Pancreas (tissue), 10 donors: Measurements from ENCODE around the gene DGKQ. TPM values are rescaled to one million over a fixed set of nuclear protein-coding genes. Genes with fewer than 3 reads are reported as not detected.
"Not testable (repeated sequence)": the region's sequence is repeated elsewhere in the genome, so short reads cannot be mapped to it uniquely, and the experiment has no call there.

Experiments
- ATAC-seq, 4 donors: fragments of 200-7000 bp; cut with Tn5 transposase; one replicate each; pipeline versions ENCODE4 v1.8.0 to v1.9.1; 2020; ENCODE audit warnings: mild to moderate bottlenecking in 4 of 4, moderate library complexity in 4 of 4
- DNase-seq, 6 donors: peaks; one replicate each; pipeline ENCODE4 v3.0.0-alpha.2; 2020
- FAIRE-seq: peaks from 2 replicates; lab custom pipeline; 2012; peaks lifted over from hg19 to GRCh38; lab: Jason Lieb, UNC
- H3K27ac ChIP-seq, 4 donors: fragments of 200-600 bp; sonication (generic); 1 replicate in 3 of 4; 2 replicates in 1 of 4; pipeline versions ENCODE4 v1.5.0 to v1.8.0; 2020
- H3K27me3 ChIP-seq, 4 donors: fragments of 200-600 bp; one replicate each; pipeline ENCODE4 v1.8.0; 2021
- H3K36me3 ChIP-seq, 3 donors: fragments of 200-600 bp; sonication (generic) in 1 of 3; one replicate each; pipeline versions ENCODE4 v1.5.0 to v1.8.0; 2020 to 2021
- H3K4me1 ChIP-seq, 3 donors: fragments of 200-600 bp; one replicate each; pipeline ENCODE4 v1.8.0; 2021
- H3K4me3 ChIP-seq, 4 donors: fragments of 200-600 bp; sonication (generic) in 2 of 4; one replicate each; pipeline versions ENCODE4 v1.5.0 to v1.8.0; 2020 to 2021
- H3K9me3 ChIP-seq, 4 donors: fragments of 200-600 bp; one replicate each; pipeline ENCODE4 v1.8.0; 2021
- whole genome bisulfite sequencing, 2 donors: extraction: QIAGEN DNeasy Blood & Tissue Kit; methylation state at CpG; one replicate each; pipeline ENCODE4 v1.1.7; 2013; 5-methylcytosine and 5-hydroxymethylcytosine counted together
- intact Hi-C, 3 donors: fragments of 100-400 bp; cut with DNase I; formaldehyde crosslinking; loops; one replicate each; pipeline versions ENCODE4 v1.11.1 to v1.14.2; 2022
- polyA plus RNA-seq, 2 donors: library from polyadenylated mRNA; stranded (reverse); fragments of 200-250 nt; gene quantifications; one replicate each; pipeline ENCODE4 v1.2.3, GENCODE V29; 2013
- total RNA-seq, 6 donors: library from RNA; stranded (reverse); fragmentation: NEBNext Ultra II Directional in 4 of 6; extraction: Animal tissue kit (Norgen Biotek cat#: 25700) in 4 of 6; gene quantifications; one replicate each; pipeline versions ENCODE4 v1.2.1 to v1.2.4, GENCODE V29; 2021 to 2023
- TF ChIP-seq, protein P1 (sequence below), 4 donors: fragments of 200-600 bp; sonication (generic) in 3 of 4; IDR thresholded peaks; one replicate each; pipeline versions ENCODE4 v1.5.0 to v1.8.0; 2021; ENCODE audit warnings: antibody characterized with exemption in 4 of 4
- donor health status: healthy with polysubstance abuse.
- donor health status: DM: no; HTN: no; CAD: no; lungs with moderate emphysema.
- donor health status: DM: no; HTN: no; CAD: no.
- donor health status: control.
- donor health status: control.
- donor health status: Bipolar disorder and iron deficiency.
- donor health status: DM: yes; HTN: yes; CAD: no.
- donor health status: DM: no; HTN: no; CAD: no.
- donor health status: DM: no; HTN: no; CAD: no.
- donor health status: DM: yes; HTN: yes; CAD: no.

The DGKQ gene
- total and polyA plus RNA-seq, 8 donors = 5.7 to 11.7 (median 9.0) TPM

- Histone ChIP-seq H3K4me1 (no peaks in the 10 kb centered on the region), H3K27ac (no peak overlapping the region), H3K36me3 (no peaks in the 10 kb centered on the region), H3K27me3 (no peaks in the 10 kb centered on the region), H3K4me3 (no peak overlapping the region), H3K9me3 (no peaks in the 10 kb centered on the region)
- intact Hi-C loops = no loop called here
- TF ChIP-seq, protein P1, sequence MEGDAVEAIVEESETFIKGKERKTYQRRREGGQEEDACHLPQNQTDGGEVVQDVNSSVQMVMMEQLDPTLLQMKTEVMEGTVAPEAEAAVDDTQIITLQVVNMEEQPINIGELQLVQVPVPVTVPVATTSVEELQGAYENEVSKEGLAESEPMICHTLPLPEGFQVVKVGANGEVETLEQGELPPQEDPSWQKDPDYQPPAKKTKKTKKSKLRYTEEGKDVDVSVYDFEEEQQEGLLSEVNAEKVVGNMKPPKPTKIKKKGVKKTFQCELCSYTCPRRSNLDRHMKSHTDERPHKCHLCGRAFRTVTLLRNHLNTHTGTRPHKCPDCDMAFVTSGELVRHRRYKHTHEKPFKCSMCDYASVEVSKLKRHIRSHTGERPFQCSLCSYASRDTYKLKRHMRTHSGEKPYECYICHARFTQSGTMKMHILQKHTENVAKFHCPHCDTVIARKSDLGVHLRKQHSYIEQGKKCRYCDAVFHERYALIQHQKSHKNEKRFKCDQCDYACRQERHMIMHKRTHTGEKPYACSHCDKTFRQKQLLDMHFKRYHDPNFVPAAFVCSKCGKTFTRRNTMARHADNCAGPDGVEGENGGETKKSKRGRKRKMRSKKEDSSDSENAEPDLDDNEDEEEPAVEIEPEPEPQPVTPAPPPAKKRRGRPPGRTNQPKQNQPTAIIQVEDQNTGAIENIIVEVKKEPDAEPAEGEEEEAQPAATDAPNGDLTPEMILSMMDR (IDR thresholded peaks at IDR 0.05) = no peak
- no peak for FAIRE-seq
- ATAC-seq = no peak
- peak in 1 of 6 donors; percentile 27 for DNase-seq
- WGBS, 2 donors = 92 to 96% methylated on average over 17 of the region's 17 CpGs
Measured at GRCh38 chr4:921830-922331, 51.5 kb downstream of the DGKQ start.

- intact Hi-C loops, H3K27ac ChIP-seq, H3K4me1 ChIP-seq, ATAC-seq, H3K36me3 ChIP-seq, H3K27me3 ChIP-seq, H3K9me3 ChIP-seq, H3K4me3 ChIP-seq, FAIRE-seq: not testable (repeated sequence)
- whole genome bisulfite sequencing, 2 donors = 95 to 98% methylated on average over 15 of the region's 15 CpGs
- DNase-seq = peak in 1 of 6 donors; percentile 38
Measured at GRCh38 chr4:919004-919680, 54.2 kb downstream of the DGKQ start.

DNA sequence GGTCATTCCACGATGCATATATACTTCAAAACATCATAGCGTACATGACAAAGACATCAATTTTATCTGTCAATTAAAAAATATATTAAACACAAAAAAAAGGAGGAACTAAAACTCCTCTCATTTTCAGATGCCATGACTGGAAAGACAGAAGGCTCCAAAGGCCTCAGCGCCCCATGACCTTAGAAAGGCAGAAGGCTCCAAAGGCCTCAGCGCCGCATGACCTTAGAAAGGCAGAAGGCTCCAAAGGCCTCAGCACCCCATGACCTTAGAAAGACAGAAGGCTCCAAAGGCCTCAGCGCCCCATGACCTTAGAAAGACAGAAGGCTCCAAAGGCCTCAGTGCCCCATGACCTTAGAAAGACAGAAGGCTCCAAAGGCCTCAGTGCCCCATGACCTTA lies 54.8 kb downstream of the DGKQ start:
- H3K27ac ChIP-seq, H3K9me3 ChIP-seq, H3K36me3 ChIP-seq, ATAC-seq, intact Hi-C loops, H3K4me1 ChIP-seq, H3K4me3 ChIP-seq, H3K27me3 ChIP-seq, FAIRE-seq: not testable (repeated sequence)
- WGBS, 2 donors = 93% methylated on average over 6 of the region's 6 CpGs
- DNase-seq = peak in 1 of 6 donors; percentile 4

DNA sequence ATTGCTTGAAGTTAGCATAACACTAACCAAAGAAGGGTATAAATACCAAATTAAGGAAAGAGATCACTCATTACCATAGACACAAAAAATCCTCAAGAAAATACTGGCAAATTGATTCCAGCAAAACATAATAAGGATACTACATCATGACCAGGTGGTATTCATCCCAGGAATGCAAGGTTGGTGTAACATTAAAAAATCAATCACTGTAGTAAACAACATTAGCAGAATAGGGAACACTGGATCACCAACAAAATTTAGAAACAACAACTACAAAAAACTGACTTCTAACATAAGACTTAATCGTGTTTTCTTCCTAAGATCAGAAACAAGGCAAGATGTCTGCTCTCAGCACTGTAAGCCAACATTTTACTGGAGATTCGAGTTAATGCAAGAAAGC lies 55.4 kb downstream of the DGKQ start:
- TF ChIP-seq, protein P1 (IDR thresholded peaks at IDR 0.05) = no peak
- Histone ChIP-seq H3K4me3 (no peak overlapping the region), H3K27me3 (no peaks in the 10 kb centered on the region), H3K36me3 (no peaks in the 10 kb centered on the region), H3K9me3 (no peaks in the 10 kb centered on the region), H3K27ac (no peak overlapping the region), H3K4me1 (no peaks in the 10 kb centered on the region)
- intact Hi-C loops = no loop called here
- WGBS, 2 donors = 98 to 100% methylated on average over 2 of the region's 2 CpGs
- no peak for DNase-seq
- no peak for ATAC-seq
- FAIRE-seq = no peak

DNA sequence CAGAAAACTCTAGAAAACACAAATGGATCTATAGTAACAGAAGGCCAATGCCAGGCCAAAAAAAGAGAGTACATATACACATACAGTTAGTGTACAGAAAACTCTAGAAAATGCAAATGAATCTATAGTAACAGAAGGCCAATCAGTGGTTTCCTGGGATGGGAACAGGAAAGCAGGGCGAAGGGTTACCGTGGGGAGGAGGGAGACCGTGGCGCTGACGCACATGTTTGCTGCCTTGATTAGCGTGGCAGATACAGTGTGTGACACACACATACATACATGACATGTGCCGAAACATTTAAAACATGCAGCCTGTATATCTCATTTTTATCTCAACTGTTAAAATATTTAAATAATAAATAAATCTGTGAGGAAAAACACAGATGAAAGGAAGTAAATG lies 55.9 kb downstream of the DGKQ start:
- H3K27me3 ChIP-seq = no peaks in the 10 kb centered on the region
- ATAC-seq = no peak
- no peaks in the 10 kb centered on the region for H3K36me3 ChIP-seq
- H3K27ac ChIP-seq = no peak overlapping the region
- WGBS, 2 donors = 93 to 96% methylated on average over 7 of the region's 7 CpGs
- intact Hi-C loops = no loop called here
- TF ChIP-seq, protein P1 (IDR thresholded peaks at IDR 0.05) = no peak
- H3K4me1 ChIP-seq = no peaks in the 10 kb centered on the region
- no peak for FAIRE-seq
- H3K4me3 ChIP-seq = no peak overlapping the region
- DNase-seq = peak in 1 of 6 donors; percentile 17
- no peaks in the 10 kb centered on the region for H3K9me3 ChIP-seq

DNA sequence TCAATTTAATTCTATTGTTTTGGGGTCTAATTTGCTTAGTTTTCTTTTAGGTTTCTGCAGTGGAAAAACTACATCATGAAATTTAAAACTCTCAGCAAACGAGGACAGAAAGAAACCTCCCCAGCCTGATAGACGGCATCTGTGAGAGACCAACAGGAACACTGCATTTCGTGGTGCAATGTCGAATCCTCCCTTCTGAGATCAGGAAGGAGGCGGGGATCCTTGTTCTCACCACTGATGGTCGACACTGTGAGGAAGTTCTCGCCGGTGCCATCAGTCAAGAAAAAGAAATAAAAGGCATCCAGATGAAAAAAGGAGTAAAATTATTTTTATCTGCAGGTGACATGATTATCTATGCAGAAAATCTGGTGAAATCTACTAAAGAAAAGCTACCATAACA lies 57.8 kb downstream of the DGKQ start:
- H3K9me3 ChIP-seq = no peaks in the 10 kb centered on the region
- intact Hi-C loops = no loop called here
- H3K36me3 ChIP-seq = peaks cover 0 to 4% (median 0%) of the 10 kb centered on the region in 3 donors
- TF ChIP-seq, protein P1 (IDR thresholded peaks at IDR 0.05) = no peak
- no peak overlapping the region for H3K4me3 ChIP-seq
- 73 to 80% methylated on average over 8 of the region's 8 CpGs for WGBS, 2 donors
- H3K27me3 ChIP-seq = no peaks in the 10 kb centered on the region
- FAIRE-seq (no peak), ATAC-seq (peak in 1 of 4 donors; percentile 62), DNase-seq (no peak)
- no peaks in the 10 kb centered on the region for H3K4me1 ChIP-seq
- H3K27ac ChIP-seq = no peak overlapping the region
